GM12892 (cell line): ENCODE measurements around the gene IGLON5.

Experiments
- POLR2A ChIP-seq: IDR thresholded peaks from 2 replicates; pipeline ENCODE4 v1.6.1; 2011; ENCODE audit warnings: low read depth, low read length, control low read depth
- TAF1 ChIP-seq: IDR thresholded peaks from 2 replicates; pipeline ENCODE4 v1.6.1; 2011; ENCODE audit warnings: low read depth, mild to moderate bottlenecking, control low read depth, low read length, borderline replicate concordance

GRCh38 chr19:51365211-51365964 is 53.9 kb downstream of the IGLON5 start:
- TF ChIP-seq POLR2A = no peak
- no peak for TF ChIP-seq TAF1
